ENCODE data around the gene FBRS.
"Not testable (repeated sequence)": the region's sequence is repeated elsewhere in the genome, so short reads cannot be mapped to it uniquely, and the experiment has no call there.

Gene FBRS

DNA sequence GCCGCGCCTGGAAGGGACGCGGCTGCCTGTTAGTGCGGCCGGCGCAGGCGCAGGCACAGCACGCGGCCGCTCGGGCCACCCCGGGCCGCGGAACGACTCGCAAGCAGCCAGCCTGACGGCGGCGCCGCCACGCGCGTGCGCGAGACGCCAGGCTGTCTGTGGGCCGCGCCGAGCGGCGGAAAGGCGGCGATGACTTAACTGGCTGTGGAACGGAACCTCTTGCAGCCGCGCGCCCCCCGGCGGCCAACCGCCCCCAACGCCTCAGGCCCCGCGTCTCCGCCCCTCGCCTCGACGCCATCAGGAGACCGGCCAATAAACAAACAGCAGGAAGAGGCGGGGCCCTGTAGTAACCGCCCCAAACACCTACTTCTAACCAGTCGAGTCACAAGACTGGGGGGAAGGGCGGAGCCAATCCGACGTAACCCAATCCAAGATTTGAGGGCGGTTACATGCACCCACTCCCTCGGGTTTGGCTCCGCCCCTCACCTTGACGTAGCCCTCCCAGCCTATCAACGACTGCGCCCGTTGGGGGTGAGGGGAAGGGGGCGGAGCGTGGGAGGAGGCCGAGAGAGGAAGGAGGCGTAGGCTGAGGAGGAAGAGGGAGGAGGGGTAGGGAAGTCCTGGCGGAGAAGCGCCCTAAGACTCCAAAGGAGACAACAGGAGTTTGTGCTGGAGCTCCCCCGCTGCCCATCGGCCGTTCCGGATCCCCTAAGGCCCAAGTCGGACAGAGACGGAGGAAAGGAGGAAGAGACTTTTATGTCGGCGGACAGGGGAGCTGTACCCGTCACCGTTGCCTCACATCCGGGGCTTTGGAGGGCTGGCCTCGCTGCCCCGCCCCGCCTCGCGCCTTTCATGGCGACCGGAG, at the start of gene FBRS:
Gene FBRS (plus strand): TSS at position 566 of the 865 bp plus-strand sequence. CDS start 1,088 bp downstream, outside the sequence.
- peak; percentile 100 for DNase-seq

DNA sequence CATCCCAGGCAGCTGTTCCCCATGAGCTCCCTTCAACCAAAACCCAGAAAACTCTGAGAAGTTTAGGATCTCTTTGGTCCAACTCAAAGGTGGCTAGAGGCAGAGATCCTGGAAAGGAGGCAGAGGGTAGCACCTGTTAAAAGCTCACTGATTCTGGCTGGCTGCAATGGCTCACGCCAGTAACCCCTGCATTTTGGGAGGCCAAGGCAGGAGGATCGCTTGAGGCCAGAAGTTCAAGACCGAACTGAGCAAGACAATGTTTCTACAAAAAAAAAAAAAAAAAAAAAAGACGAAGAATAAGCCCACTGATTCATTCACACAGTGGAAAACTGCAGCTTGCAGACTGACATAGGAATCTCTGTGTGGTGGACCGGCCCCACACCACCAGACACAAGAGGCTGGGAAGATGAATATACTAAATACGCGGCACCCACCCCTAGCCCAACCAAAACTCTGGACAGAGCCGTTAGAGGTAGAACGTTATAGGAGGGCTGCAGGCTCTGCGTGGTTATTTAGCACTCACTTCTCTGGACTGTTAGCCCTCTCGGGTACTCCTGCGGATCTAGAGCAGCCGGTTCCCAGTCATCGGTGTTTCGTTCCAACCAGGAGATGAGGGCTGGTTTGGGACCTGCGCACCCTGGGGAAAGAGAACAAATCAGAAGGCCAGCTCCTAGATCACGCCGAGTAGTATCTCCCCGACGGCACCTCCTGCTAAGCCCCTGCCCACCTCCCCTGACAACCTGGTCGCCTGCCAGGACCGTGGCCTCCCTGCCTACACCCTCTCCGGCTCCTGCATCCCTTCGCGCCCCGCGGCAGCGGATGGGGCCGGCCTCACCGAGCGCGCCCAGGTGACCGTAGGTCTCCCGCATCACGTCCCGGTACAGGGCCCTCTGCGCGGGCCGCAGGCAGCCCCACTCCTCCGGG, 49.0 kb upstream of the FBRS start:
- DNase-seq: peak; percentile 31 to 47

- peak; percentile 92 to 98 for DNase-seq
Measured at GRCh38 chr16:30609926-30610839, 48.0 kb upstream of the FBRS start, which contains the start of gene ZNF689. Gene ZNF689 (minus strand): TSS chr16:30610389. CDS start chr16:30610041, 348 bp downstream.

DNA sequence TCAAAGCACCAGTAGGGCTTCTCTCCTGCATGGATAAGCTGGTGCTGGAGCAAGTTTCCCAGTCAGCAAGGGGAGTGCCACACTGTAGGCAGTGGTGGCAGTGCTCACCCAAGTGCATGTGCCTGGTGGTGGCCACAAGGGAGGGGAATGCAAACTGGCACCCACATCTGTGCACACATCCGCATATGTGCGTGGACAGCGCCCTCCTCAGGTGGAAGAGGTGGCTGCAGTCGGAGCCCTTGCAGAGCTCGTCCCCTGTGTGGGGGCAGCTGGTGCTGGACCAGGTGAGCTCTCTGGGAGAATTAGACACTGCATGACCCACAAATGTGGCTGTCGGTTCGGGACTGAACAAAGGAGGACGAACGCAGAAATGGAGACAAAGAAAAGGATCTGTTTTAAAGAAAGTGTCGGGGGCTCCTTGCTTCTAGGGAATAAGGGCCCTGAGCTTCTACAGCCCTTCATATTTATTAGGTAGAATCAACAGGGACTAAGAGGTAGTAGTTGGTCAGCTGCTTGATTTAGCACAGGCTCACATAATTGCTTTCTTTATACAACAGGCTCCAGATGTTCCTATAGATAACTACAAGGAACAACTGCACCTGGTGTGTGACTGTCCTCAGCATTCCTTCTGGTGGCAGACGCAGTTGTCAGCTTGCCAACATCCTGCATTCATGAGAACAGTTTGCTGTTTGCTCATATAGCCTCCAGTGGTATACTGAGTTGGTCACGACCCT, 42.7 kb upstream of the FBRS start:
- DNase-seq: peak; percentile 67 to 72

GRCh38 chr16:30619202-30619601, 39.0 kb upstream of the FBRS start:
- DNase-seq: no peak

GRCh38 chr16:30619638-30620037, 38.6 kb upstream of the FBRS start:
- no peak for DNase-seq

DNA sequence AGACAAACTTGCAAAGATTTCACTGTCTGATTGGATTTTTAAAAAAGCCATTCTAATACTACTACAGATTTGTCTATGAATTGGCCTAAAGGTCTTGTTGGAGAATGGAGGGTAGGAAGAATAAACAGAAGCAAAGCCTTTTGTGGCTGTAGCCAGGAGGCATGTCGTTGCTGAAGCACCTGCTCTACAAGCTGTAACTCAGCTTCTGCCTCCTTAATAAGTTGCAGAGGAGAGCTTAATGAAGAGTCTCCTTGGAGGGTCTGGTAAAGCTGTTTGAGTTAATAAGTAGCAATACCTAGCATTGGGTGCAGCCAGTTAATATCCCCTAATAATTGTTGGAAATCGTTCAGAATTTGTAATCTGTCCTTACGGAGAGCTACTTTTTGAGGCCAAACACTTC, 38.1 kb upstream of the FBRS start:
- no peak for DNase-seq

DNA sequence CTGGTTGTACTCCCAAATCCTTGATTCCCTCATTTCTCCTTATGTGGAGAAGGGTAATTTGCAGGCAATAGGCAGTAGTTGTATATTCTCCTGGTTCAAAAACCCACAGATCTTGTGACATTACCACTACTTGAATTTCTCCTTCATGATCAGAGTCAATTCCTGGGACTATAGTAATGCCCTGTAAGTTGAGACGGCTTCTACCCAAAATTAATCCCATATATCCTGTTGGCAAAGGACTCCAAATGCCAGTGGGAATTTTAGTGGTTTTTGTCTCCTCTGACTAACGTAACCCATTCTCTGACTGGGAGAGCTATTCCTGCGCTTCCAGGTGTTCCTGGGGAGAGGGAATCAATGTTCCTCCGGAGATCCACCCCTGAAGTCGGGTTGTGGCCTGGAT, 36.5 kb upstream of the FBRS start:
- no peak for DNase-seq

GRCh38 chr16:30622455-30623032, 35.7 kb upstream of the FBRS start:
- no peak for DNase-seq

GRCh38 chr16:30623536-30624283, 34.5 kb upstream of the FBRS start:
- DNase-seq: no peak

DNA sequence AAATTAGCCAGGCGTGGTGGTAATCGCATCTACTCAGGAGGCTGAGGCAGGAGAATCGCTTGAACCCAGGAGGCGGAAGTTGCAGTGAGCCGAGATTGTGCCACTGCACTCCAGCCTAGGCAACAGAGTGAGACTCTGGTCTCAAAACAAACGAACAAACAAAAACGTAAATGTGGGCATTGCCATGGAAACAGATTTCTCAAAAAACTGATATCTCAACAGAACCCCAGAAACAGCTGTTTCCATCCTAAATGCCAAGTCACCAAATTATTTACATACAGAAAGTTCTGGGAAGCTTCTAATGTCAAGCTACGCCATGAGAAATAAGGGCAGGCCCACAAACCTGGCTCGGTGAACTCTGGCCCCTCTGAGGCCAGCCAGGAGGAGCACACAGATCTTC, 32.0 kb upstream of the FBRS start:
- no peak for DNase-seq

- peak; percentile 81 to 86 for DNase-seq
Measured at GRCh38 chr16:30628628-30629540, 29.3 kb upstream of the FBRS start.

DNA sequence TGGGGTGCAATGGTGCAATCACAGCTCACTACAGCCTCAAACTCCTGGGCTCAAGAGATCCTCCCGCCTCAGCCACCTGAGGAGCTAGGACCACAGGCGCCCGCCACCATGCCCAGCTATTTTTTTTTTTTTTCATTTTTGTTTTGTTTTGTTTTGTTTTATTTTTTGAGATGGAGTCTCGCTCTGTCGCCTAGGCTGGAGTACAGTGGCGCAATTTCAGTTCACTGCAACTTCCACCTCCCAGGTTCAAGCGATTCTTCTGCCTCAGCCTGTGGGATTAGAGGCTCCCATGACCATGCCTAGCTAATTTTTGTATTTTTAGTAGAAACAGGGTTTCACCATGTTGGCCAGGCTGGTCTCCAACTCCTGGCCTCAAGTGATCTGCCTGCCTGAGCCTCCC, 25.8 kb upstream of the FBRS start:
- DNase-seq: not testable (repeated sequence)

GRCh38 chr16:30633526-30633925, 24.7 kb upstream of the FBRS start:
- no peak for DNase-seq

GRCh38 chr16:30636599-30636998, 21.6 kb upstream of the FBRS start:
- no peak for DNase-seq

DNA sequence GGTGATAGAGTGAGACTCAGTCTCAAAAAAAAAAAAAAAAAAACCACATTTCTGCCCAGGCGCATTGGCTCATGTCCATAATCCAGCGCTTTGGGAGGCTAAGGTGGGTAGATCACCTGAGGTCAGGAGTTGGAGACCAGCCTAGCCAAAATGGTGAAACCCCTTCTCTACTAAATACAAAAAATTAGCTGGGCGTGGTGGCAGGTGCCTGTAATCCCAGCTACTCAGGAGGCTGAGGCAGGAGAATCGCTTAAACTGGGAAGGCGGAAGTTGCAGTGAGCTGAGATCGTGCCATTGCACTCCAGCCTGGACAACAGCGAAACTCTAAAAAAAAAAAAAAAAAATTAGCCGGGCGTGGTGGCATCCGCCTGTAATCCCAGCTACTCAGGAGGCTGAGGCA, 21.1 kb upstream of the FBRS start:
- DNase-seq: not testable (repeated sequence)

GRCh38 chr16:30637944-30638343, 20.3 kb upstream of the FBRS start:
- DNase-seq: peak; percentile 27 to 58

- DNase-seq: no peak
Measured at GRCh38 chr16:30641378-30641982, 16.8 kb upstream of the FBRS start.

DNA sequence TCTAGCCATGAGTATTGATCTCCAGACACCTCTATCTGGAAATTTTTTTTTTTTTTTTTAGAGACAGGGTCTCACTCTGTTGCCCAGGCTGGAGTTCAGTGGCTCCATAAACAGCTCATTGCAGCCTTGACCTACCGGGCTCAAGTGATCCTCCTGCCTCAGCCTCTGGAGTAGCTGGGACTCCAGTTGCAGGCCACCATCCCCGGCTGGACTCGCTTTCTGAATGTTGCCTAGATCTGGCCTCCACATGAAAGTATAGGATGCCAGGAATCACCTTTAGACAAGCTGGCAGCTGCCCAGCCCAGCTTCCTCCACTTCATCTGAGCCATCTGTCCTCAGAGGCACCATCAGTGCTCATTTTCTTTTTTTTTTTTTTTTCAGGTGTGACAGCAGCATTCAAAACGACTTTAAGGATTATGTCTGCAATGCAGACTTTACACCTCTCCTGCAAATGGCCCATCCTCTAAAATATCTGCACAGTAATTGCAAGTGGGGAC, 13.8 kb upstream of the FBRS start:
- DNase-seq: no peak

All from CD4-positive, alpha-beta T cell treated with Interleukin-1 beta for 1 hour (primary cell).